GM12878 (cell line): ENCODE measurements around the gene COX4I2. TPM values are rescaled to one million over a fixed set of nuclear protein-coding genes. Genes with fewer than 3 reads are reported as not detected.

Experiments used
- BCL11A ChIP-seq: IDR thresholded peaks from 2 replicates; pipeline ENCODE4 v1.6.1; 2011; ENCODE audit warnings: low read depth, low read length
- BCL3 ChIP-seq: IDR thresholded peaks from 2 replicates; pipeline ENCODE4 v1.6.1; 2011; ENCODE audit warnings: borderline replicate concordance, low read depth, mild to moderate bottlenecking, moderate library complexity, low read length; ENCODE audit not compliant: insufficient read depth, poor library complexity, severe bottlenecking
- CHD2 ChIP-seq: IDR thresholded peaks from 2 replicates; pipeline ENCODE4 v1.6.1; 2011; ENCODE audit warnings: low read depth, low read length, improper control_type of control experiment, borderline replicate concordance
- DPF2 ChIP-seq: fragments of 450-650 bp; IDR thresholded peaks from 2 replicates; pipeline ENCODE4 v1.6.1; 2017; ENCODE audit warnings: mild to moderate bottlenecking
- EED ChIP-seq: sonication (generic); IDR thresholded peaks from 2 replicates; pipeline ENCODE4 v1.6.1; 2016; ENCODE audit warnings: antibody characterized with exemption, low read depth
- IKZF1 ChIP-seq: fragments of 450-650 bp; conservative IDR thresholded peaks from 2 replicates; pipeline ENCODE4 v1.6.1; 2017; ENCODE audit warnings: antibody characterized with exemption, mild to moderate bottlenecking
- IKZF2 ChIP-seq, 2 experiments: fragments of 450-650 bp; IDR thresholded peaks; 2 replicates each; pipeline ENCODE4 v1.6.1; 2017; ENCODE audit warnings: mild to moderate bottlenecking in 2 of 2, moderate library complexity in 2 of 2
- MXI1 ChIP-seq: fragments of 150-350 bp; IDR thresholded peaks from 2 replicates; pipeline ENCODE4 v1.6.1; 2011; ENCODE audit warnings: low read depth, mild to moderate bottlenecking, inconsistent platforms, low read length, improper control_type of control experiment
- NFIC ChIP-seq: IDR thresholded peaks from 2 replicates; pipeline ENCODE4 v1.6.1; 2012; ENCODE audit warnings: low read depth, mild to moderate bottlenecking, inconsistent platforms, low read length, moderate library complexity
- NFYB ChIP-seq: IDR thresholded peaks from 2 replicates; pipeline ENCODE4 v1.6.1; 2011; ENCODE audit warnings: low read depth, mild to moderate bottlenecking, low read length, improper control_type of control experiment, moderate library complexity; ENCODE audit not compliant: insufficient read depth
- POLR2A ChIP-seq: IDR thresholded peaks from 2 replicates; pipeline ENCODE4 v1.6.1; 2011; ENCODE audit warnings: low read depth, mild to moderate bottlenecking, low read length
- POLR2AphosphoS5 ChIP-seq: IDR thresholded peaks from 2 replicates; pipeline ENCODE4 v1.6.1; 2011; ENCODE audit warnings: mild to moderate bottlenecking, low read length, inconsistent platforms
- RAD51 ChIP-seq: fragments of 450-650 bp; IDR thresholded peaks from 2 replicates; pipeline ENCODE4 v1.6.1; 2016; ENCODE audit warnings: moderate library complexity, mild to moderate bottlenecking, inconsistent platforms
- SMC3 ChIP-seq: IDR thresholded peaks from 2 replicates; pipeline ENCODE4 v1.6.1; 2011; ENCODE audit warnings: low read length, improper control_type of control experiment, borderline replicate concordance
- SP1 ChIP-seq: IDR thresholded peaks from one replicate; pipeline ENCODE4 v1.6.1; 2011; ENCODE audit warnings: low read depth, low read length
- SPI1 ChIP-seq: IDR thresholded peaks from 2 replicates; pipeline ENCODE4 v1.6.1; 2011; ENCODE audit warnings: low read depth, mild to moderate bottlenecking, low read length, moderate library complexity, borderline replicate concordance; ENCODE audit not compliant: insufficient read depth
- YY1 ChIP-seq: IDR thresholded peaks from 2 replicates; pipeline ENCODE4 v1.6.1; 2011; ENCODE audit warnings: low read depth, mild to moderate bottlenecking, low read length
- polyA plus RNA-seq, 11 experiments: library from polyadenylated mRNA; depleted of rRNA in 4 of 11; unstranded in 6 of 11; stranded (reverse) in 5 of 11; fragments of >200 nt; fragmentation: Nextera tagmentation in 4 of 11; fragmentation: Illumina TruSeq in 1 of 11; extraction: Ambion mirVana in 4 of 11; extraction: Trizol in 1 of 11; gene quantifications; 1 replicate in 1 of 11; 2 replicates in 10 of 11; pipeline versions ENCODE4 v1.2.1 to v1.2.3, GENCODE V29; 2011 to 2016; ENCODE audit warnings: inconsistent platforms in 2 of 11, missing spikeins in 2 of 11, low read depth in 1 of 11
- total RNA-seq, 4 experiments: library from RNA; depleted of rRNA in 3 of 4; stranded (reverse); fragments of >200 nt in 3 of 4; fragmentation: Illumina TruSeq in 1 of 4; extraction: Trizol in 1 of 4; gene quantifications; 2 replicates each; pipeline versions ENCODE4 v1.2.1 to v1.2.3, GENCODE V29; 2013 to 2021
- TF ChIP-seq, protein P1 (sequence below): fragments of 450-650 bp; IDR thresholded peaks from 2 replicates; pipeline ENCODE4 v1.6.1; 2016; ENCODE audit warnings: mild to moderate bottlenecking, moderate library complexity, borderline replicate concordance
- TF ChIP-seq, protein P2 (sequence below): fragments of 450-650 bp; IDR thresholded peaks from 2 replicates; pipeline ENCODE4 v1.6.1; 2017; ENCODE audit warnings: low read depth, mild to moderate bottlenecking, moderate library complexity

Gene COX4I2
- total and polyA plus RNA-seq, 10 of the 15 experiments (the other 5 are each of a cell fraction or from before 2014, with no cell fraction given) = not detected

GRCh38 chr20:31674895-31675827 is 37.4 kb downstream of the COX4I2 start (continued):
- peak; percentile 47; the same call in 1 of the 2 replicates for TF ChIP-seq NFIC
- TF ChIP-seq IKZF1 = peak; percentile 83
- no peak for TF ChIP-seq BCL3
- no peak for TF ChIP-seq SMC3
- no peak for TF ChIP-seq SP1
- peak; percentile 63 for TF ChIP-seq POLR2A
- TF ChIP-seq IKZF2 (IDR thresholded peaks at IDR 0.05) = peak; percentile 43 to 64; a peak in 3 of 4 replicates
- no peak for TF ChIP-seq CHD2
- TF ChIP-seq, protein P1, sequence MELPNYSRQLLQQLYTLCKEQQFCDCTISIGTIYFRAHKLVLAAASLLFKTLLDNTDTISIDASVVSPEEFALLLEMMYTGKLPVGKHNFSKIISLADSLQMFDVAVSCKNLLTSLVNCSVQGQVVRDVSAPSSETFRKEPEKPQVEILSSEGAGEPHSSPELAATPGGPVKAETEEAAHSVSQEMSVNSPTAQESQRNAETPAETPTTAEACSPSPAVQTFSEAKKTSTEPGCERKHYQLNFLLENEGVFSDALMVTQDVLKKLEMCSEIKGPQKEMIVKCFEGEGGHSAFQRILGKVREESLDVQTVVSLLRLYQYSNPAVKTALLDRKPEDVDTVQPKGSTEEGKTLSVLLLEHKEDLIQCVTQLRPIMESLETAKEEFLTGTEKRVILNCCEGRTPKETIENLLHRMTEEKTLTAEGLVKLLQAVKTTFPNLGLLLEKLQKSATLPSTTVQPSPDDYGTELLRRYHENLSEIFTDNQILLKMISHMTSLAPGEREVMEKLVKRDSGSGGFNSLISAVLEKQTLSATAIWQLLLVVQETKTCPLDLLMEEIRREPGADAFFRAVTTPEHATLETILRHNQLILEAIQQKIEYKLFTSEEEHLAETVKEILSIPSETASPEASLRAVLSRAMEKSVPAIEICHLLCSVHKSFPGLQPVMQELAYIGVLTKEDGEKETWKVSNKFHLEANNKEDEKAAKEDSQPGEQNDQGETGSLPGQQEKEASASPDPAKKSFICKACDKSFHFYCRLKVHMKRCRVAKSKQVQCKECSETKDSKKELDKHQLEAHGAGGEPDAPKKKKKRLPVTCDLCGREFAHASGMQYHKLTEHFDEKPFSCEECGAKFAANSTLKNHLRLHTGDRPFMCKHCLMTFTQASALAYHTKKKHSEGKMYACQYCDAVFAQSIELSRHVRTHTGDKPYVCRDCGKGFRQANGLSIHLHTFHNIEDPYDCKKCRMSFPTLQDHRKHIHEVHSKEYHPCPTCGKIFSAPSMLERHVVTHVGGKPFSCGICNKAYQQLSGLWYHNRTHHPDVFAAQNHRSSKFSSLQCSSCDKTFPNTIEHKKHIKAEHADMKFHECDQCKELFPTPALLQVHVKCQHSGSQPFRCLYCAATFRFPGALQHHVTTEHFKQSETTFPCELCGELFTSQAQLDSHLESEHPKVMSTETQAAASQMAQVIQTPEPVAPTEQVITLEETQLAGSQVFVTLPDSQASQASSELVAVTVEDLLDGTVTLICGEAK = peak; percentile 88
- peak; percentile 67 for TF ChIP-seq MXI1
- TF ChIP-seq POLR2AphosphoS5 = peak; percentile 64
- TF ChIP-seq DPF2 = no peak
- TF ChIP-seq, protein P2, sequence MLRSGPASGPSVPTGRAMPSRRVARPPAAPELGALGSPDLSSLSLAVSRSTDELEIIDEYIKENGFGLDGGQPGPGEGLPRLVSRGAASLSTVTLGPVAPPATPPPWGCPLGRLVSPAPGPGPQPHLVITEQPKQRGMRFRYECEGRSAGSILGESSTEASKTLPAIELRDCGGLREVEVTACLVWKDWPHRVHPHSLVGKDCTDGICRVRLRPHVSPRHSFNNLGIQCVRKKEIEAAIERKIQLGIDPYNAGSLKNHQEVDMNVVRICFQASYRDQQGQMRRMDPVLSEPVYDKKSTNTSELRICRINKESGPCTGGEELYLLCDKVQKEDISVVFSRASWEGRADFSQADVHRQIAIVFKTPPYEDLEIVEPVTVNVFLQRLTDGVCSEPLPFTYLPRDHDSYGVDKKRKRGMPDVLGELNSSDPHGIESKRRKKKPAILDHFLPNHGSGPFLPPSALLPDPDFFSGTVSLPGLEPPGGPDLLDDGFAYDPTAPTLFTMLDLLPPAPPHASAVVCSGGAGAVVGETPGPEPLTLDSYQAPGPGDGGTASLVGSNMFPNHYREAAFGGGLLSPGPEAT = peak; percentile 63; the same call in 1 of the 2 replicates
- 0 out of 2 replicates have a peak, but pooled peaks have one; percentile 15 for TF ChIP-seq BCL11A
- TF ChIP-seq EED = peak; percentile 78
- no peak for TF ChIP-seq RAD51
- TF ChIP-seq SPI1 = peak; percentile 69; the same call in 1 of the 2 replicates
- TF ChIP-seq YY1 = peak; percentile 43; the same call in 1 of the 2 replicates
- no peak for TF ChIP-seq NFYB
